HEK293 (cell line): ENCODE results near the gene TRMU.

Experiments
- CTCF ChIA-PET: fragments of 350-600 bp; formaldehyde crosslinking; extraction: SDS; loops from one replicate; lab custom pipeline; 2021; ENCODE audit warnings: antibody characterized with exemption; lab: Yijun Ruan, JAX
- POLR2A ChIA-PET: fragments of 300-600 bp; formaldehyde crosslinking; extraction: SDS; loops from one replicate; lab custom pipeline; 2020; ENCODE audit warnings: antibody characterized with exemption, inconsistent platforms; lab: Yijun Ruan, JAX
- H3K27ac ChIP-seq: fragments of 200-500 bp; sonication (Bioruptor generic); 2 replicates; pipeline ENCODE4 v1.5.1; 2014; ENCODE audit warnings: low read depth, low read length, control low read depth, inconsistent platforms; ENCODE audit errors: extremely low read depth
- H3K36me3 ChIP-seq, 2 experiments: fragments of 200-500 bp in 1 of 2; sonication (Bioruptor generic) in 1 of 2; 1 replicate in 1 of 2; 2 replicates in 1 of 2; pipeline ENCODE4 v1.5.1; 2014 to 2017; ENCODE audit warnings: inconsistent platforms in 2 of 2, low read length in 2 of 2; ENCODE audit not compliant: control insufficient read depth in 2 of 2, insufficient read depth in 1 of 2
- H3K4me1 ChIP-seq: fragments of 200-500 bp; sonication (Bioruptor generic); 2 replicates; pipeline ENCODE4 v1.5.1; 2014; ENCODE audit warnings: mild to moderate bottlenecking, low read length, inconsistent platforms; ENCODE audit not compliant: control insufficient read depth, insufficient read depth
- H3K4me3 ChIP-seq: 2 replicates; pipeline ENCODE4 v1.5.1; 2011; ENCODE audit warnings: low read depth, mild to moderate bottlenecking, control low read depth, low read length, moderate library complexity
- H3K9me3 ChIP-seq: fragments of 200-500 bp; sonication (Bioruptor generic); 2 replicates; pipeline ENCODE4 v1.5.1; 2014; ENCODE audit warnings: low read depth, low read length, inconsistent platforms; ENCODE audit not compliant: control insufficient read depth, insufficient read depth
- EGR2 ChIP-seq: fragments of 450-650 bp; formaldehyde crosslinking; IDR thresholded peaks from 2 replicates; pipeline ENCODE4 v1.5.1; 2016; ENCODE audit warnings: low read depth, missing biosample characterization, missing genetic modification characterization
- GLI4 ChIP-seq: fragments of 450-650 bp; formaldehyde crosslinking; IDR thresholded peaks from 2 replicates; pipeline ENCODE4 v1.5.1; 2016; ENCODE audit warnings: missing biosample characterization, missing genetic modification characterization
- KLF9 ChIP-seq: fragments of 450-650 bp; formaldehyde crosslinking; IDR thresholded peaks from 2 replicates; pipeline ENCODE4 v1.5.1; 2016; ENCODE audit warnings: missing biosample characterization, missing genetic modification characterization, low read depth
- OSR2 ChIP-seq: fragments of 450-650 bp; formaldehyde crosslinking; IDR thresholded peaks from 2 replicates; pipeline ENCODE4 v1.5.1; 2016; ENCODE audit warnings: missing biosample characterization, missing genetic modification characterization
- OVOL3 ChIP-seq: fragments of 450-650 bp; formaldehyde crosslinking; IDR thresholded peaks from 2 replicates; pipeline ENCODE4 v1.5.1; 2016; ENCODE audit warnings: missing biosample characterization, missing genetic modification characterization
- TRIM28 ChIP-seq: IDR thresholded peaks from 2 replicates; pipeline ENCODE4 v1.6.1; 2011; ENCODE audit warnings: low read length, control low read depth, borderline replicate concordance
- ZBTB17 ChIP-seq: fragments of 450-650 bp; formaldehyde crosslinking; IDR thresholded peaks from 2 replicates; pipeline ENCODE4 v1.5.1; 2016; ENCODE audit warnings: missing biosample characterization, missing genetic modification characterization
- ZBTB21 ChIP-seq: fragments of 450-650 bp; formaldehyde crosslinking; IDR thresholded peaks from 2 replicates; pipeline ENCODE4 v1.5.1; 2017; ENCODE audit warnings: missing biosample characterization, missing genetic modification characterization
- ZBTB8A ChIP-seq: fragments of 450-650 bp; formaldehyde crosslinking; IDR thresholded peaks from 2 replicates; pipeline ENCODE4 v1.5.1; 2016; ENCODE audit warnings: missing biosample characterization, missing genetic modification characterization
- ZFP41 ChIP-seq: fragments of 450-650 bp; formaldehyde crosslinking; IDR thresholded peaks from 2 replicates; pipeline ENCODE4 v1.5.1; 2016; ENCODE audit warnings: missing biosample characterization, missing genetic modification characterization, borderline replicate concordance
- ZNF157 ChIP-seq: fragments of 450-650 bp; formaldehyde crosslinking; IDR thresholded peaks from 2 replicates; pipeline ENCODE4 v1.5.1; 2016; ENCODE audit warnings: missing biosample characterization, missing genetic modification characterization
- ZNF2 ChIP-seq: fragments of 450-650 bp; formaldehyde crosslinking; IDR thresholded peaks from 2 replicates; pipeline ENCODE4 v1.5.1; 2016; ENCODE audit warnings: missing biosample characterization, missing genetic modification characterization
- ZNF23 ChIP-seq: fragments of 450-650 bp; formaldehyde crosslinking; IDR thresholded peaks from 2 replicates; pipeline ENCODE4 v1.5.1; 2016; ENCODE audit warnings: missing biosample characterization, missing genetic modification characterization, borderline replicate concordance
- ZNF302 ChIP-seq: fragments of 450-650 bp; formaldehyde crosslinking; IDR thresholded peaks from 2 replicates; pipeline ENCODE4 v1.5.1; 2016; ENCODE audit warnings: missing biosample characterization, missing genetic modification characterization, low read depth
- ZNF324 ChIP-seq: fragments of 450-650 bp; formaldehyde crosslinking; IDR thresholded peaks from 2 replicates; pipeline ENCODE4 v1.5.1; 2016; ENCODE audit warnings: missing biosample characterization, missing genetic modification characterization
- ZNF354C ChIP-seq: fragments of 450-650 bp; formaldehyde crosslinking; IDR thresholded peaks from 2 replicates; pipeline ENCODE4 v1.5.1; 2016; ENCODE audit warnings: missing biosample characterization, missing genetic modification characterization, low read depth, borderline replicate concordance
- ZNF362 ChIP-seq: fragments of 450-650 bp; formaldehyde crosslinking; IDR thresholded peaks from 2 replicates; pipeline ENCODE4 v1.5.1; 2016; ENCODE audit warnings: missing biosample characterization, missing genetic modification characterization
- ZNF510 ChIP-seq: fragments of 450-650 bp; formaldehyde crosslinking; IDR thresholded peaks from 2 replicates; pipeline ENCODE4 v1.5.1; 2018; ENCODE audit warnings: mild to moderate bottlenecking, missing genetic modification characterization, missing biosample characterization; ENCODE audit not compliant: insufficient replicate concordance
- ZNF558 ChIP-seq: fragments of 450-650 bp; formaldehyde crosslinking; IDR thresholded peaks from 2 replicates; pipeline ENCODE4 v1.5.1; 2016; ENCODE audit warnings: missing biosample characterization, missing genetic modification characterization
- ZNF610 ChIP-seq: fragments of 450-650 bp; formaldehyde crosslinking; IDR thresholded peaks from 2 replicates; pipeline ENCODE4 v1.5.1; 2016; ENCODE audit warnings: missing biosample characterization, missing genetic modification characterization, borderline replicate concordance
- ZNF76 ChIP-seq: fragments of 450-650 bp; formaldehyde crosslinking; IDR thresholded peaks from 2 replicates; pipeline ENCODE4; 2016; ENCODE audit warnings: low read depth, missing biosample characterization, missing genetic modification characterization, borderline replicate concordance
- ZSCAN30 ChIP-seq: fragments of 450-650 bp; IDR thresholded peaks from 2 replicates; pipeline ENCODE4 v1.5.1; 2018; ENCODE audit warnings: missing biosample characterization, mild to moderate bottlenecking, missing genetic modification characterization, moderate library complexity
- TF ChIP-seq, protein P1 (sequence below): fragments of 450-650 bp; formaldehyde crosslinking; IDR thresholded peaks from 2 replicates; pipeline ENCODE4 v1.5.1; 2016; ENCODE audit warnings: missing biosample characterization, missing genetic modification characterization
- TF ChIP-seq, protein P2 (sequence below): fragments of 450-650 bp; formaldehyde crosslinking; conservative IDR thresholded peaks from 2 replicates; pipeline ENCODE4 v1.5.1; 2016; ENCODE audit warnings: low read depth, missing biosample characterization, missing genetic modification characterization
- TF ChIP-seq, protein P3 (sequence below): fragments of 450-650 bp; formaldehyde crosslinking; IDR thresholded peaks from 2 replicates; pipeline ENCODE4 v1.5.0; 2017; ENCODE audit warnings: missing biosample characterization, missing genetic modification characterization, borderline replicate concordance

TRMU gene

DNA sequence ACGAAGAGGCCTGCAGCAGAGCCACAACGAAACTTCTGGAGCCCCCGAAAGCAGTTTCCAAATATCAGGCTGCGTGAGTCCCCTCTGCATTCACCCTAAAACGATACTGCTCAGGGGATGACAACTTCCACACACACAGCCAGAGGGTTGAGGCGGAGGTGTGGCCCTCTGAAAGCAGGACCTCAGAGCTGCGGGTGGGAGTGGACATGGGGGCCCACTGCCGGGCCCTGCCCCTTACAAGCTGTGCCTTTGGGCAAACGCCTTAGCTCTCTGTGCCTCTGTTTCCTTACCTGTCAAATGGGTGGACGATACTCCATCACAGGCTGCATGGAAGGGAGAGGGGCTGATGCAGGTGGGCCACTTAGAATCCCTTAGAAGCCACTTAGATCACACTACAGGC lies 53.1 kb downstream of the TRMU start (continued):
- TF ChIP-seq, protein P1, sequence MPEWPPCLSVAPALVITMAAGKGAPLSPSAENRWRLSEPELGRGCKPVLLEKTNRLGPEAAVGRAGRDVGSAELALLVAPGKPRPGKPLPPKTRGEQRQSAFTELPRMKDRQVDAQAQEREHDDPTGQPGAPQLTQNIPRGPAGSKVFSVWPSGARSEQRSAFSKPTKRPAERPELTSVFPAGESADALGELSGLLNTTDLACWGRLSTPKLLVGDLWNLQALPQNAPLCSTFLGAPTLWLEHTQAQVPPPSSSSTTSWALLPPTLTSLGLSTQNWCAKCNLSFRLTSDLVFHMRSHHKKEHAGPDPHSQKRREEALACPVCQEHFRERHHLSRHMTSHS (tag by site-specific recombination) = no peak
- TF ChIP-seq ZBTB17 (tag by site-specific recombination) = no peak
- TF ChIP-seq ZSCAN30 (tag by site-specific recombination) = no peak
- TF ChIP-seq, all 188 proteins: peak for 0

GRCh38 chr22:46389081-46389480 lies 53.6 kb downstream of the TRMU start:
- Histone ChIP-seq H3K4me3 (no peak overlapping the region), H3K9me3 (no peaks in the 10 kb centered on the region), H3K4me1 (no peaks in the 10 kb centered on the region), H3K36me3 (peaks cover 3 to 17% of the 10 kb centered on the region in 2 experiments; a peak in 2 of 3 replicates), H3K27ac (no peak overlapping the region)
- no peak for TF ChIP-seq ZBTB8A (tag by site-specific recombination)
- TF ChIP-seq ZNF302 (tag by site-specific recombination) = no peak
- no peak for TF ChIP-seq OVOL3
- no peak for TF ChIP-seq ZNF558 (tag by site-specific recombination)
- no peak for TF ChIP-seq ZNF2 (tag by site-specific recombination)
- no peak for TF ChIP-seq ZNF610 (tag by site-specific recombination)
- no peak for TF ChIP-seq ZFP41 (tag by site-specific recombination)
- no peak for TF ChIP-seq ZNF354C (tag by site-specific recombination)
- CTCF ChIA-PET = no interaction called here
- POLR2A ChIA-PET = no interaction called here

GRCh38 chr22:46390105-46390651 lies 54.7 kb downstream of the TRMU start:
- no peaks in the 10 kb centered on the region for H3K4me1 ChIP-seq
- peaks cover 0 to 19% of the 10 kb centered on the region in 2 experiments; a peak in 2 of 3 replicates for H3K36me3 ChIP-seq
- no peak overlapping the region for H3K27ac ChIP-seq
- no peak overlapping the region for H3K4me3 ChIP-seq
- H3K9me3 ChIP-seq = no peaks in the 10 kb centered on the region
- POLR2A ChIA-PET = no interaction called here
- CTCF ChIA-PET = no interaction called here
- no peak for TF ChIP-seq GLI4 (tag by site-specific recombination)
- TF ChIP-seq KLF9 (tag by site-specific recombination) = no peak
- TF ChIP-seq EGR2 = no peak
- TF ChIP-seq ZNF23 (tag by site-specific recombination) = no peak
- TF ChIP-seq ZNF76 = no peak
- TF ChIP-seq ZBTB21 (tag by site-specific recombination) = no peak
- TF ChIP-seq TRIM28 = no peak
- TF ChIP-seq, protein P2, sequence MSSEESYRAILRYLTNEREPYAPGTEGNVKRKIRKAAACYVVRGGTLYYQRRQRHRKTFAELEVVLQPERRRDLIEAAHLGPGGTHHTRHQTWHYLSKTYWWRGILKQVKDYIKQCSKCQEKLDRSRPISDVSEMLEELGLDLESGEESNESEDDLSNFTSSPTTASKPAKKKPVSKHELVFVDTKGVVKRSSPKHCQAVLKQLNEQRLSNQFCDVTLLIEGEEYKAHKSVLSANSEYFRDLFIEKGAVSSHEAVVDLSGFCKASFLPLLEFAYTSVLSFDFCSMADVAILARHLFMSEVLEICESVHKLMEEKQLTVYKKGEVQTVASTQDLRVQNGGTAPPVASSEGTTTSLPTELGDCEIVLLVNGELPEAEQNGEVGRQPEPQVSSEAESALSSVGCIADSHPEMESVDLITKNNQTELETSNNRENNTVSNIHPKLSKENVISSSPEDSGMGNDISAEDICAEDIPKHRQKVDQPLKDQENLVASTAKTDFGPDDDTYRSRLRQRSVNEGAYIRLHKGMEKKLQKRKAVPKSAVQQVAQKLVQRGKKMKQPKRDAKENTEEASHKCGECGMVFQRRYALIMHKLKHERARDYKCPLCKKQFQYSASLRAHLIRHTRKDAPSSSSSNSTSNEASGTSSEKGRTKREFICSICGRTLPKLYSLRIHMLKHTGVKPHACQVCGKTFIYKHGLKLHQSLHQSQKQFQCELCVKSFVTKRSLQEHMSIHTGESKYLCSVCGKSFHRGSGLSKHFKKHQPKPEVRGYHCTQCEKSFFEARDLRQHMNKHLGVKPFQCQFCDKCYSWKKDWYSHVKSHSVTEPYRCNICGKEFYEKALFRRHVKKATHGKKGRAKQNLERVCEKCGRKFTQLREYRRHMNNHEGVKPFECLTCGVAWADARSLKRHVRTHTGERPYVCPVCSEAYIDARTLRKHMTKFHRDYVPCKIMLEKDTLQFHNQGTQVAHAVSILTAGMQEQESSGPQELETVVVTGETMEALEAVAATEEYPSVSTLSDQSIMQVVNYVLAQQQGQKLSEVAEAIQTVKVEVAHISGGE (tag by site-specific recombination) = no peak
- TF ChIP-seq ZNF610 (tag by site-specific recombination) = no peak
- TF ChIP-seq ZNF510 (tag by site-specific recombination) = no peak
- TF ChIP-seq OSR2 (tag by site-specific recombination) = no peak
- TF ChIP-seq, protein P3, sequence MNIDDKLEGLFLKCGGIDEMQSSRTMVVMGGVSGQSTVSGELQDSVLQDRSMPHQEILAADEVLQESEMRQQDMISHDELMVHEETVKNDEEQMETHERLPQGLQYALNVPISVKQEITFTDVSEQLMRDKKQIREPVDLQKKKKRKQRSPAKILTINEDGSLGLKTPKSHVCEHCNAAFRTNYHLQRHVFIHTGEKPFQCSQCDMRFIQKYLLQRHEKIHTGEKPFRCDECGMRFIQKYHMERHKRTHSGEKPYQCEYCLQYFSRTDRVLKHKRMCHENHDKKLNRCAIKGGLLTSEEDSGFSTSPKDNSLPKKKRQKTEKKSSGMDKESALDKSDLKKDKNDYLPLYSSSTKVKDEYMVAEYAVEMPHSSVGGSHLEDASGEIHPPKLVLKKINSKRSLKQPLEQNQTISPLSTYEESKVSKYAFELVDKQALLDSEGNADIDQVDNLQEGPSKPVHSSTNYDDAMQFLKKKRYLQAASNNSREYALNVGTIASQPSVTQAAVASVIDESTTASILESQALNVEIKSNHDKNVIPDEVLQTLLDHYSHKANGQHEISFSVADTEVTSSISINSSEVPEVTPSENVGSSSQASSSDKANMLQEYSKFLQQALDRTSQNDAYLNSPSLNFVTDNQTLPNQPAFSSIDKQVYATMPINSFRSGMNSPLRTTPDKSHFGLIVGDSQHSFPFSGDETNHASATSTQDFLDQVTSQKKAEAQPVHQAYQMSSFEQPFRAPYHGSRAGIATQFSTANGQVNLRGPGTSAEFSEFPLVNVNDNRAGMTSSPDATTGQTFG (tag by site-specific recombination) = no peak
- TF ChIP-seq ZNF324 (tag by site-specific recombination) = no peak
- TF ChIP-seq ZNF362 = no peak
- TF ChIP-seq ZNF157 = no peak
